Spleen (tissue), 3 donors: ENCODE results near the gene TPCN2.

ENCODE experiments used
- POLR2A ChIP-seq, 3 donors: fragments of 450-650 bp; IDR thresholded peaks; one replicate each; pipeline ENCODE4 v1.5.1; 2017; ENCODE audit warnings: antibody characterized with exemption in 3 of 3, mild to moderate bottlenecking in 1 of 3
- POLR2AphosphoS5 ChIP-seq, 3 donors: sonication (generic); formaldehyde crosslinking; IDR thresholded peaks; one replicate each; pipeline ENCODE4 v1.5.1; 2017; ENCODE audit warnings: antibody characterized with exemption in 3 of 3

GRCh38 chr11:69024509-69024908 is 24.2 kb upstream of the TPCN2 start:
- TF ChIP-seq POLR2AphosphoS5 (IDR thresholded peaks at IDR 0.05): no peak
- TF ChIP-seq POLR2A (IDR thresholded peaks at IDR 0.05): no peak
